Mesenchymal stem cell (in vitro differentiated cells and primary cell): ENCODE measurements around the gene ZNF366.
A peak's percentile ranks its signal among the peaks of the same experiment; 100 is the strongest.

Experiments used
- DNase-seq: peaks from one replicate; pipeline ENCODE4 v3.0.0-alpha.2; 2013
- H2AFZ ChIP-seq: one replicate; pipeline ENCODE4 v1.6.1; 2013; ENCODE audit warnings: low read depth, mild to moderate bottlenecking, control low read depth, inconsistent platforms, low read length, moderate library complexity
- H2AK5ac ChIP-seq: 2 replicates; pipeline ENCODE4 v1.6.1; 2013; ENCODE audit warnings: low read length, moderate library complexity, mild to moderate bottlenecking, inconsistent platforms; ENCODE audit not compliant: severe bottlenecking
- H2BK120ac ChIP-seq: one replicate; pipeline ENCODE4 v1.6.1; 2013; ENCODE audit warnings: low read depth, mild to moderate bottlenecking, inconsistent platforms, low read length, moderate library complexity
- H2BK12ac ChIP-seq, 2 experiments: one replicate each; pipeline ENCODE4 v1.6.1; 2013; ENCODE audit warnings: inconsistent platforms in 2 of 2, low read length in 2 of 2, mild to moderate bottlenecking in 2 of 2, moderate library complexity in 2 of 2, control low read depth in 1 of 2
- H2BK15ac ChIP-seq: one replicate; pipeline ENCODE4 v1.6.1; 2013; ENCODE audit warnings: mild to moderate bottlenecking, low read depth, inconsistent platforms; ENCODE audit not compliant: poor library complexity, severe bottlenecking
- H2BK5ac ChIP-seq: 2 replicates; pipeline ENCODE4 v1.6.1; 2013; ENCODE audit warnings: low read depth, mild to moderate bottlenecking, low read length, control low read depth, inconsistent platforms; ENCODE audit not compliant: poor library complexity, severe bottlenecking
- H3K14ac ChIP-seq, 2 experiments: one replicate each; pipeline ENCODE4 v1.6.1; 2013; ENCODE audit warnings: inconsistent platforms in 2 of 2, low read length in 2 of 2, control low read depth in 1 of 2, mild to moderate bottlenecking in 1 of 2, moderate library complexity in 1 of 2
- H3K18ac ChIP-seq, 2 experiments: one replicate each; pipeline ENCODE4 v1.6.1; 2013; ENCODE audit warnings: inconsistent platforms in 2 of 2, low read length in 2 of 2, control low read depth in 1 of 2, low read depth in 1 of 2, mild to moderate bottlenecking in 1 of 2
- H3K23ac ChIP-seq, 2 experiments: one replicate each; pipeline ENCODE4 v1.6.1; 2013; ENCODE audit warnings: inconsistent platforms in 2 of 2, low read length in 2 of 2, mild to moderate bottlenecking in 2 of 2, moderate library complexity in 2 of 2, control low read depth in 1 of 2
- H3K27ac ChIP-seq: 2 replicates; pipeline ENCODE4 v1.5.1; 2013; ENCODE audit warnings: mild to moderate bottlenecking, moderate library complexity, low read length, control low read depth, inconsistent platforms; ENCODE audit not compliant: poor library complexity, severe bottlenecking
- H3K27me3 ChIP-seq, 2 experiments: 2 replicates each; pipeline versions ENCODE4 v1.6.1 to v1.7.0; 2013; ENCODE audit warnings: low read length in 2 of 2, mild to moderate bottlenecking in 2 of 2, moderate library complexity in 2 of 2, control low read depth in 1 of 2, inconsistent platforms in 1 of 2; ENCODE audit not compliant: control insufficient read depth in 1 of 2, insufficient read depth in 1 of 2
- H3K36me3 ChIP-seq, 2 experiments: 2 replicates each; pipeline versions ENCODE4 v1.6.1 to v1.7.0; 2013; ENCODE audit warnings: low read length in 2 of 2, control low read depth in 1 of 2, inconsistent platforms in 1 of 2, low read depth in 1 of 2, mild to moderate bottlenecking in 1 of 2; ENCODE audit not compliant: insufficient read depth in 2 of 2, control insufficient read depth in 1 of 2
- H3K4ac ChIP-seq, 2 experiments: one replicate each; pipeline ENCODE4 v1.6.1; 2013; ENCODE audit warnings: inconsistent platforms in 2 of 2, low read length in 2 of 2, mild to moderate bottlenecking in 2 of 2, moderate library complexity in 2 of 2, control low read depth in 1 of 2, low read depth in 1 of 2
- H3K4me1 ChIP-seq: 2 replicates; pipeline ENCODE4 v1.6.1; 2013; ENCODE audit warnings: low read depth, low read length, control low read depth; ENCODE audit not compliant: control insufficient read depth, insufficient read depth
- H3K4me2 ChIP-seq: 2 replicates; pipeline ENCODE4 v1.6.1; 2013; ENCODE audit warnings: low read length, mild to moderate bottlenecking, inconsistent platforms; ENCODE audit not compliant: poor library complexity, severe bottlenecking
- H3K4me3 ChIP-seq, 2 experiments: 2 replicates each; pipeline versions ENCODE4 v1.5.1 to v1.7.0; 2013; ENCODE audit warnings: low read length in 2 of 2, mild to moderate bottlenecking in 2 of 2, control low read depth in 1 of 2, low read depth in 1 of 2; ENCODE audit not compliant: insufficient read depth in 1 of 2
- H3K79me1 ChIP-seq: replicated peaks from 2 replicates; pipeline ENCODE4 v1.6.1; 2013; ENCODE audit warnings: mild to moderate bottlenecking, control low read depth, low read length, inconsistent platforms; ENCODE audit not compliant: poor library complexity, severe bottlenecking
- H3K9ac ChIP-seq: 2 replicates; pipeline ENCODE4 v1.7.0; 2013; ENCODE audit warnings: mild to moderate bottlenecking, low read length, moderate library complexity
- H3K9me3 ChIP-seq: 2 replicates; pipeline ENCODE4 v1.7.0; 2013; ENCODE audit warnings: mild to moderate bottlenecking, low read length; ENCODE audit not compliant: control insufficient read depth
- H4K8ac ChIP-seq: one replicate; pipeline ENCODE4 v1.6.1; 2013; ENCODE audit warnings: inconsistent platforms, mild to moderate bottlenecking, low read length, moderate library complexity
- H4K91ac ChIP-seq: one replicate; pipeline ENCODE4 v1.6.1; 2013; ENCODE audit warnings: mild to moderate bottlenecking, low read length, inconsistent platforms
- WGBS: methylation state at CpG from one replicate; pipeline ENCODE4 v1.1.7; 2013; ENCODE audit warnings: mixed read lengths; 5-methylcytosine and 5-hydroxymethylcytosine counted together

The ZNF366 gene

GRCh38 chr5:72410688-72411295 is 96.4 kb downstream of the ZNF366 start:
- no peak overlapping the region for H4K8ac ChIP-seq
- H2AFZ ChIP-seq: no peak overlapping the region
- 89% methylated on average over 2 of the region's 4 CpGs for WGBS
- H3K9ac ChIP-seq: no peak overlapping the region
- H2AK5ac ChIP-seq: no peak overlapping the region
- H3K4me3 ChIP-seq: no peak overlapping the region
- no peaks in the 10 kb centered on the region for H3K27me3 ChIP-seq
- no peaks in the 10 kb centered on the region for H3K36me3 ChIP-seq
- H3K79me1 ChIP-seq: no peaks in the 10 kb centered on the region
- DNase-seq: no peak
- H2BK15ac ChIP-seq: no peak overlapping the region
- H3K4me2 ChIP-seq: no peak overlapping the region
- no peak overlapping the region for H2BK12ac ChIP-seq
- peaks cover 1% of the 10 kb centered on the region for H3K4me1 ChIP-seq
- H3K18ac ChIP-seq: no peak overlapping the region
- H3K23ac ChIP-seq: no peak overlapping the region
- no peak overlapping the region for H4K91ac ChIP-seq
- H3K27ac ChIP-seq: no peak overlapping the region
- H2BK5ac ChIP-seq: no peak overlapping the region
- no peak overlapping the region for H3K14ac ChIP-seq
- no peak overlapping the region for H2BK120ac ChIP-seq
- no peak overlapping the region for H3K4ac ChIP-seq
- no peaks in the 10 kb centered on the region for H3K9me3 ChIP-seq

DNA sequence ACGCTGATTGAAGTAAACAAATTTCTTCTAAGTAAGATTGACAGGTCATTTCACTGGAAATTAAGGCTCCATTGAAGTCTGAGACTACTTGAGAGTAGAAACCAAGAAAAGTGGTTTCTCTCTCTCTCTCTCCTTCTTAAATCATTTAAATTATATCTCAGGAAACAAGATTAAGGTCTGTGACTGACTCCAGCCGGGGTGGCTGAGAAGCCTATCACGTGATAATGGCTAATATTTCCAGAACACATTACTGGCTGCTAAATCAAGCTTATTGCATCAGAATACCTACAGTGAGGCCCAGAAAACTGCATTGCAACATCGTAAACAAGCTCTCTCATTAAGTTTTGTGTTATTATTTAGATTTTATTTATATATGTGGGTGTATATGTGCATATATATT is 98.6 kb downstream of the ZNF366 start:
- H3K4me3 ChIP-seq: no peak overlapping the region
- no peak overlapping the region for H2BK5ac ChIP-seq
- no peak overlapping the region for H2BK12ac ChIP-seq
- no peak overlapping the region for H3K14ac ChIP-seq
- H3K27ac ChIP-seq: no peak overlapping the region
- no peak overlapping the region for H3K23ac ChIP-seq
- H3K18ac ChIP-seq: no peak overlapping the region
- no peak overlapping the region for H2AK5ac ChIP-seq
- H3K79me1 ChIP-seq: no peaks in the 10 kb centered on the region
- no peaks in the 10 kb centered on the region for H3K9me3 ChIP-seq
- no peak overlapping the region for H2BK15ac ChIP-seq
- H3K4ac ChIP-seq: no peak overlapping the region
- no peak overlapping the region for H2AFZ ChIP-seq
- no peak overlapping the region for H4K8ac ChIP-seq
- no peak for DNase-seq
- 67% methylated on average over 2 of the region's 4 CpGs for WGBS
- H3K4me2 ChIP-seq: no peak overlapping the region
- no peaks in the 10 kb centered on the region for H3K36me3 ChIP-seq
- no peak overlapping the region for H2BK120ac ChIP-seq
- no peak overlapping the region for H3K9ac ChIP-seq
- H4K91ac ChIP-seq: no peak overlapping the region
- H3K4me1 ChIP-seq: peaks cover 1% of the 10 kb centered on the region
- no peaks in the 10 kb centered on the region for H3K27me3 ChIP-seq

GRCh38 chr5:72408127-72408526 is 99.1 kb downstream of the ZNF366 start:
- 58% methylated on average over 2 of the region's 5 CpGs for WGBS
- no peaks in the 10 kb centered on the region for H3K36me3 ChIP-seq

DNA sequence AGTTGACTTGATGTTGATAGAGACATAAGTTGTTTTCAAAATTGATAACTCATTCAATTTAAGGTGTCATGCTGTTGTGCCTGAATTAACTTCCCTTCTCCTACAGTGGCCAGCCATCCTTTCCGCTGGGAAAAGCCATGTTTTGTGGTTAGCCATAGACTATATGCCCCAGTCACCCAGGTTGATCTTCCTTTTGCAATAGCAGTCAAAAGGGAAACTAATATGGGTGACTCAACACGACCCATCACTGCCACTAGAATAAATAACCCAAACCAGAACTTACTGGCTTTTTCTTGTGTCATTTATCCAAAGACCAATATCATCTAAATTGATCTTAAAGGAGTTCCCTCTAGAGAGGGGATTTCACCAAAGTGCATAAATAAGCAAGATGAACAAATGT is 99.7 kb downstream of the ZNF366 start:
- no peaks in the 10 kb centered on the region for H3K9me3 ChIP-seq
- WGBS: 67% methylated on average over 2 of the region's 2 CpGs
- H2AK5ac ChIP-seq: no peak overlapping the region

More at GRCh38 chr5:72408127-72408526, 99.1 kb downstream of the ZNF366 start:
- Histone ChIP-seq H2BK15ac (no peak overlapping the region), H2BK120ac (no peak overlapping the region), H3K18ac (peak overlapping the region in 1 of 2 experiments; percentile 19), H2AK5ac (no peak overlapping the region), H3K9me3 (no peaks in the 10 kb centered on the region), H2BK12ac (no peak overlapping the region), H2BK5ac (no peak overlapping the region), H4K91ac (no peak overlapping the region), H3K4ac (no peak overlapping the region), H3K79me1 (no peaks in the 10 kb centered on the region), H3K14ac (no peak overlapping the region), H3K23ac (no peak overlapping the region), H2AFZ (no peak overlapping the region), H3K9ac (no peak overlapping the region), H3K4me2 (no peak overlapping the region), H4K8ac (no peak overlapping the region), H3K4me3 (no peak overlapping the region), H3K27ac (no peak overlapping the region), H3K27me3 (no peaks in the 10 kb centered on the region), H3K4me1 (peaks cover 1% of the 10 kb centered on the region)
- no peak for DNase-seq

More for the DNA sequence above, 99.7 kb downstream of the ZNF366 start:
- Histone ChIP-seq H4K8ac (no peak overlapping the region), H3K79me1 (no peaks in the 10 kb centered on the region), H3K18ac (no peak overlapping the region), H4K91ac (no peak overlapping the region), H3K14ac (no peak overlapping the region), H2BK15ac (no peak overlapping the region), H3K4ac (no peak overlapping the region), H3K4me2 (no peak overlapping the region), H3K27ac (no peak overlapping the region), H2BK5ac (no peak overlapping the region), H3K23ac (no peak overlapping the region), H3K27me3 (no peaks in the 10 kb centered on the region), H2BK12ac (no peak overlapping the region), H3K4me1 (no peaks in the 10 kb centered on the region), H2AFZ (no peak overlapping the region), H3K36me3 (no peaks in the 10 kb centered on the region), H3K9ac (no peak overlapping the region), H2BK120ac (no peak overlapping the region), H3K4me3 (no peak overlapping the region)
- DNase-seq: peak; percentile 65
